OCI-LY7 (cell line): Measurements from ENCODE around the gene SMIM24. TPM values are rescaled to one million over a fixed set of nuclear protein-coding genes. Genes with fewer than 3 reads are reported as not detected.
"Not testable (repeated sequence)": the region's sequence is repeated elsewhere in the genome, so short reads cannot be mapped to it uniquely, and the experiment has no call there.

Source experiments
- BruUV-seq: library from RNA; stranded (reverse); fragments of 400-500 nt; replicated peaks from 2 replicates; lab custom pipeline; 2021; lab: Mats Ljungman, UMichigan
- CTCF ChIA-PET: fragments of 300-600 bp; sonication (Branson Sonifier 250); formaldehyde crosslinking; loops from one replicate; lab custom pipeline; 2022; ENCODE audit warnings: antibody characterized with exemption; ENCODE audit not compliant: unreplicated experiment; lab: Charles Lee
- POLR2A ChIA-PET: fragments of 300-600 bp; sonication (Branson Sonifier 250); formaldehyde crosslinking; loops from one replicate; lab custom pipeline; 2022; ENCODE audit warnings: antibody characterized with exemption; lab: Charles Lee
- DNase-seq: peaks from one replicate; pipeline ENCODE4 v3.0.0-alpha.2; 2015; ENCODE audit warnings: low spot score
- H2AFZ ChIP-seq: fragments of 200-600 bp; sonication (generic), shearing (Covaris generic); 2 replicates; pipeline ENCODE4 v1.6.1; 2014; ENCODE audit warnings: mild to moderate bottlenecking, antibody characterized with exemption, low read length, moderate library complexity
- H3K27ac ChIP-seq: fragments of 200-600 bp; sonication (generic); 2 replicates; pipeline ENCODE4 v1.5.1; 2014; ENCODE audit warnings: mixed run types, low read depth, mild to moderate bottlenecking, moderate library complexity, low read length, inconsistent platforms; ENCODE audit not compliant: poor library complexity, severe bottlenecking
- H3K36me3 ChIP-seq: fragments of 200-600 bp; sonication (generic); 2 replicates; pipeline ENCODE4 v1.6.1; 2014; ENCODE audit warnings: mild to moderate bottlenecking, antibody characterized with exemption, low read length, moderate library complexity, mixed read lengths; ENCODE audit not compliant: insufficient read depth
- H3K4me1 ChIP-seq: fragments of 200-600 bp; sonication (generic); 2 replicates; pipeline ENCODE4 v1.5.1; 2014; ENCODE audit warnings: mild to moderate bottlenecking, low read length; ENCODE audit not compliant: insufficient read depth, poor library complexity, severe bottlenecking
- H3K4me2 ChIP-seq: fragments of 200-600 bp; sonication (generic); 2 replicates; pipeline ENCODE4 v1.6.1; 2014; ENCODE audit warnings: mild to moderate bottlenecking, low read length
- H3K4me3 ChIP-seq: fragments of 200-600 bp; sonication (generic); 2 replicates; pipeline ENCODE4 v1.5.1; 2014; ENCODE audit warnings: mild to moderate bottlenecking, low read depth, low read length; ENCODE audit not compliant: poor library complexity, severe bottlenecking
- H3K79me2 ChIP-seq: fragments of 200-600 bp; sonication (generic); 2 replicates; pipeline ENCODE4 v1.6.1; 2016; ENCODE audit warnings: low read depth, mild to moderate bottlenecking, low read length, moderate library complexity, mixed read lengths; ENCODE audit not compliant: insufficient read depth
- H3K9me2 ChIP-seq: fragments of 200-600 bp; sonication (generic); 2 replicates; pipeline ENCODE4 v1.6.1; 2016; ENCODE audit warnings: mild to moderate bottlenecking, low read length, mixed read lengths; ENCODE audit not compliant: insufficient read depth
- H3K9me3 ChIP-seq: fragments of 200-600 bp; sonication (generic); 2 replicates; pipeline ENCODE4 v1.6.1; 2014; ENCODE audit warnings: mild to moderate bottlenecking, mixed run types, low read length, mixed read lengths
- H4K20me1 ChIP-seq: fragments of 200-600 bp; sonication (generic); 2 replicates; pipeline ENCODE4 v1.6.1; 2014; ENCODE audit warnings: mild to moderate bottlenecking, antibody characterized with exemption, low read length, moderate library complexity, mixed read lengths; ENCODE audit not compliant: insufficient read depth
- CTCF ChIP-seq: fragments of 200-600 bp; sonication (generic); conservative IDR thresholded peaks from 2 replicates; pipeline ENCODE4 v1.5.1; 2014; ENCODE audit warnings: mild to moderate bottlenecking, antibody characterized with exemption, low read length, moderate library complexity, mixed read lengths
- EZH2phosphoT487 ChIP-seq: fragments of 200-600 bp; sonication (generic); IDR thresholded peaks from 2 replicates; pipeline ENCODE4 v1.6.1; 2018; ENCODE audit warnings: low read depth, borderline replicate concordance, mild to moderate bottlenecking, mixed run types, antibody characterized with exemption, low read length, moderate library complexity, mixed read lengths
- intact Hi-C: fragments of 100-400 bp; cut with micrococcal nuclease; formaldehyde crosslinking; loops from one replicate; pipeline ENCODE4 v1.10.0; 2022; ENCODE audit not compliant: unreplicated experiment
- total RNA-seq, 2 experiments: library from RNA; depleted of rRNA in 1 of 2; stranded (reverse); fragments of >200 nt in 1 of 2; shearing (Covaris generic) in 1 of 2; gene quantifications; 2 replicates each; pipeline ENCODE4 v1.2.3, GENCODE V29; 2014 to 2022

SMIM24 gene
- total RNA-seq, 2 experiments from 2014 or later: 6.8 to 9.9 TPM

- no peaks in the 10 kb centered on the region for H3K36me3 ChIP-seq
- CTCF ChIA-PET: no interaction called here
- BruUV-seq: no TSS peak
These were observed 31.6 kb downstream of the SMIM24 start for GRCh38 chr19:3448616-3449334.

GRCh38 chr19:3446657-3447056, 33.7 kb downstream of the SMIM24 start:
- H3K4me1 ChIP-seq, H2AFZ ChIP-seq, CTCF ChIA-PET, intact Hi-C loops, H3K4me3 ChIP-seq, H3K27ac ChIP-seq, H3K79me2 ChIP-seq, H3K9me2 ChIP-seq, POLR2A ChIA-PET, H4K20me1 ChIP-seq, H3K4me2 ChIP-seq, BruUV-seq, H3K9me3 ChIP-seq, H3K36me3 ChIP-seq, DNase-seq: not testable (repeated sequence)

More at GRCh38 chr19:3448616-3449334, 31.6 kb downstream of the SMIM24 start:
- no peak for DNase-seq
- POLR2A ChIA-PET: no interaction called here
- H2AFZ ChIP-seq: no peak overlapping the region
- no peaks in the 10 kb centered on the region for H3K9me3 ChIP-seq
- H3K4me1 ChIP-seq: no peaks in the 10 kb centered on the region
- intact Hi-C loops: no loop called here
- TF ChIP-seq EZH2phosphoT487: no peak
- H3K27ac ChIP-seq: no peak overlapping the region
- no peaks in the 10 kb centered on the region for H3K79me2 ChIP-seq
- no peak overlapping the region for H3K4me3 ChIP-seq
- H3K9me2 ChIP-seq: no peaks in the 10 kb centered on the region
- no peaks in the 10 kb centered on the region for H4K20me1 ChIP-seq
- no peak overlapping the region for H3K4me2 ChIP-seq

- Histone ChIP-seq H3K36me3 (no peaks in the 10 kb centered on the region), H3K4me2 (no peak overlapping the region), H2AFZ (no peak overlapping the region), H3K79me2 (no peaks in the 10 kb centered on the region), H3K9me3 (no peaks in the 10 kb centered on the region), H3K9me2 (no peaks in the 10 kb centered on the region), H4K20me1 (no peaks in the 10 kb centered on the region), H3K4me1 (no peaks in the 10 kb centered on the region), H3K4me3 (no peak overlapping the region), H3K27ac (no peak overlapping the region)
- no peak for DNase-seq
- ChIA-PET POLR2A (no interaction called here), CTCF (no interaction called here)
- intact Hi-C loops: loop anchor here (5.0 kb wide), 1 partner anchor 117 kb away; no protein-coding TSS in a partner anchor
- TF ChIP-seq EZH2phosphoT487 (no peak), CTCF (no peak)
- no TSS peak for BruUV-seq
These were observed 35.6 kb downstream of the SMIM24 start for GRCh38 chr19:3444695-3445234.
